ENCODE data around the gene RCVRN.

Gene RCVRN

GRCh38 chr17:9898812-9899211 lies 6.3 kb downstream of the RCVRN start:
- no peak for DNase-seq (ENCODE audit: low read depth)

- no peak for DNase-seq (ENCODE audit: low read depth)
Observed at GRCh38 chr17:9897372-9897968, 7.6 kb downstream of the RCVRN start.

- DNase-seq (ENCODE audit: low read depth) = no peak
Observed at GRCh38 chr17:9895923-9896322, 9.1 kb downstream of the RCVRN start.

GRCh38 chr17:9894231-9894630 lies 10.8 kb downstream of the RCVRN start:
- DNase-seq (ENCODE audit: low read depth) = no peak

- DNase-seq (ENCODE audit: low read depth) = peak; percentile 55
Observed at GRCh38 chr17:9893411-9894012, 11.6 kb downstream of the RCVRN start.

- DNase-seq (ENCODE audit: low read depth) = peak; percentile 17
Observed at GRCh38 chr17:9890124-9890523, 14.9 kb downstream of the RCVRN start.

GRCh38 chr17:9887508-9887907 lies 17.6 kb downstream of the RCVRN start:
- DNase-seq (ENCODE audit: low read depth) = peak; percentile 11

- no peak for DNase-seq (ENCODE audit: low read depth)
Observed at GRCh38 chr17:9886141-9886930, 18.7 kb downstream of the RCVRN start.

- DNase-seq (ENCODE audit: low read depth) = no peak
Observed at GRCh38 chr17:9883451-9883850, 21.6 kb downstream of the RCVRN start.

- peak; percentile 51 for DNase-seq (ENCODE audit: low read depth)
Observed at GRCh38 chr17:9880582-9880999, 24.5 kb downstream of the RCVRN start.

GRCh38 chr17:9878786-9879525 lies 26.1 kb downstream of the RCVRN start:
- peak; percentile 39 for DNase-seq (ENCODE audit: low read depth)

GRCh38 chr17:9878356-9878755 lies 26.7 kb downstream of the RCVRN start:
- no peak for DNase-seq (ENCODE audit: low read depth)

- DNase-seq (ENCODE audit: low read depth) = peak; percentile 28
Observed at GRCh38 chr17:9875441-9875840, 29.6 kb downstream of the RCVRN start.

- DNase-seq (ENCODE audit: low read depth) = no peak
Observed at GRCh38 chr17:9874722-9875121, 30.3 kb downstream of the RCVRN start.

GRCh38 chr17:9872852-9873251 lies 32.2 kb downstream of the RCVRN start:
- DNase-seq (ENCODE audit: low read depth) = no peak

- no peak for DNase-seq (ENCODE audit: low read depth)
Observed at GRCh38 chr17:9868552-9868951, 36.5 kb downstream of the RCVRN start.

- no peak for DNase-seq (ENCODE audit: low read depth)
Observed at GRCh38 chr17:9865586-9865985, 39.5 kb downstream of the RCVRN start.

- no peak for DNase-seq (ENCODE audit: low read depth)
Observed at GRCh38 chr17:9862949-9863348, 42.1 kb downstream of the RCVRN start.

- no peak for DNase-seq (ENCODE audit: low read depth)
Observed at GRCh38 chr17:9862220-9862619, 42.9 kb downstream of the RCVRN start.

- DNase-seq (ENCODE audit: low read depth) = no peak
Observed at GRCh38 chr17:9860851-9861250, 44.2 kb downstream of the RCVRN start.

- no peak for DNase-seq (ENCODE audit: low read depth)
Observed at GRCh38 chr17:9859781-9860180, 45.3 kb downstream of the RCVRN start.

- DNase-seq (ENCODE audit: low read depth) = no peak
Observed at GRCh38 chr17:9855036-9855435, 50.0 kb downstream of the RCVRN start.

GRCh38 chr17:9854255-9854654 lies 50.8 kb downstream of the RCVRN start:
- no peak for DNase-seq (ENCODE audit: low read depth)

Data from ELR (cell line).